Upper lobe of left lung (tissue), 6 donors: ENCODE results near the gene ARID3A. TPM values are rescaled to one million over a fixed set of nuclear protein-coding genes. Genes with fewer than 3 reads are reported as not detected.

Experiments
- ATAC-seq, 2 donors: fragments of 200-7000 bp; cut with Tn5 transposase; one replicate each; pipeline ENCODE4 v1.9.1; 2022; ENCODE audit warnings: mild to moderate bottlenecking in 2 of 2, moderate library complexity in 2 of 2; ENCODE audit not compliant: low FRiP score in 2 of 2
- DNase-seq, 2 donors: peaks; one replicate each; pipeline ENCODE4 v3.0.0-alpha.2; 2019 to 2020
- H3K27ac ChIP-seq, 4 donors: fragments of 200-600 bp; sonication (generic); one replicate each; pipeline ENCODE4 v1.5.1; 2016 to 2019
- H3K27me3 ChIP-seq, 4 donors: fragments of 200-600 bp; sonication (generic); one replicate each; pipeline ENCODE4 v1.5.1; 2017 to 2019
- H3K36me3 ChIP-seq, 4 donors: fragments of 200-600 bp; sonication (generic); one replicate each; pipeline ENCODE4 v1.5.1; 2016 to 2019
- H3K4me1 ChIP-seq, 4 donors: fragments of 200-600 bp; sonication (generic); one replicate each; pipeline ENCODE4 v1.5.1; 2018 to 2019
- H3K4me3 ChIP-seq, 4 donors: fragments of 200-600 bp; sonication (generic); one replicate each; pipeline ENCODE4 v1.5.1; 2017 to 2019; ENCODE audit warnings: mild to moderate bottlenecking in 2 of 4, moderate library complexity in 1 of 4
- H3K9me3 ChIP-seq, 4 donors: fragments of 200-600 bp; sonication (generic); one replicate each; pipeline ENCODE4 v1.5.1; 2018 to 2019
- EP300 ChIP-seq, 4 donors: sonication (generic); formaldehyde crosslinking; IDR thresholded peaks; one replicate each; pipeline ENCODE4 v1.5.1; 2017; ENCODE audit warnings: antibody characterized with exemption in 4 of 4, control low read depth in 2 of 4
- POLR2A ChIP-seq, 4 donors: fragments of 450-650 bp; IDR thresholded peaks; one replicate each; pipeline ENCODE4 v1.5.1; 2016 to 2017; ENCODE audit warnings: antibody characterized with exemption in 4 of 4, mild to moderate bottlenecking in 2 of 4
- POLR2AphosphoS5 ChIP-seq, 2 donors: sonication (generic); formaldehyde crosslinking; IDR thresholded peaks; one replicate each; pipeline ENCODE4 v1.5.1; 2017; ENCODE audit warnings: antibody characterized with exemption in 2 of 2
- WGBS, 2 donors: methylation state at CpG; one replicate each; pipeline ENCODE4 v1.1.5; 2017 to 2018; 5-methylcytosine and 5-hydroxymethylcytosine counted together
- total RNA-seq, 6 donors: library from RNA; depleted of rRNA in 4 of 6; stranded (reverse); fragments of >200 nt in 4 of 6; gene quantifications; one replicate each; pipeline versions ENCODE4 v1.1.0 to v1.2.1, GENCODE V29; 2016 to 2021
- TF ChIP-seq, protein P1 (sequence below), 6 experiments: fragments of 450-650 bp in 4 of 6; fragments of 200-600 bp in 2 of 6; sonication (generic) in 2 of 6; IDR thresholded peaks; one replicate each; pipeline ENCODE4 v1.5.1; 2016 to 2019; ENCODE audit warnings: antibody characterized with exemption in 6 of 6
- donor health status: DM: no; HTN: no; CAD: no; lungs with moderate emphysema.
- donor health status: DM: no; HTN: yes; CAD: no; lungs with severe emphysema.

Gene ARID3A
- total RNA-seq, 6 donors from 2014 or later, result 7.1 to 54.5 (median 19.2) TPM

GRCh38 chr19:947090-947706 lies 21.4 kb downstream of the ARID3A start:
- H3K4me3 ChIP-seq, result no peak overlapping the region
- no peaks in the 10 kb centered on the region for H3K27me3 ChIP-seq
- WGBS, 2 donors, result 84 to 87% methylated on average over 15 to 30 of the region's 30 CpGs
- H3K4me1 ChIP-seq, result peaks cover 0 to 6% (median 2%) of the 10 kb centered on the region in 4 donors
- peaks cover 0 to 11% (median 0%) of the 10 kb centered on the region in 4 donors for H3K36me3 ChIP-seq
- TF ChIP-seq EP300 (IDR thresholded peaks at IDR 0.05) (no peak), POLR2A (IDR thresholded peaks at IDR 0.05) (no peak), POLR2AphosphoS5 (IDR thresholded peaks at IDR 0.05) (no peak)
- TF ChIP-seq, protein P1, sequence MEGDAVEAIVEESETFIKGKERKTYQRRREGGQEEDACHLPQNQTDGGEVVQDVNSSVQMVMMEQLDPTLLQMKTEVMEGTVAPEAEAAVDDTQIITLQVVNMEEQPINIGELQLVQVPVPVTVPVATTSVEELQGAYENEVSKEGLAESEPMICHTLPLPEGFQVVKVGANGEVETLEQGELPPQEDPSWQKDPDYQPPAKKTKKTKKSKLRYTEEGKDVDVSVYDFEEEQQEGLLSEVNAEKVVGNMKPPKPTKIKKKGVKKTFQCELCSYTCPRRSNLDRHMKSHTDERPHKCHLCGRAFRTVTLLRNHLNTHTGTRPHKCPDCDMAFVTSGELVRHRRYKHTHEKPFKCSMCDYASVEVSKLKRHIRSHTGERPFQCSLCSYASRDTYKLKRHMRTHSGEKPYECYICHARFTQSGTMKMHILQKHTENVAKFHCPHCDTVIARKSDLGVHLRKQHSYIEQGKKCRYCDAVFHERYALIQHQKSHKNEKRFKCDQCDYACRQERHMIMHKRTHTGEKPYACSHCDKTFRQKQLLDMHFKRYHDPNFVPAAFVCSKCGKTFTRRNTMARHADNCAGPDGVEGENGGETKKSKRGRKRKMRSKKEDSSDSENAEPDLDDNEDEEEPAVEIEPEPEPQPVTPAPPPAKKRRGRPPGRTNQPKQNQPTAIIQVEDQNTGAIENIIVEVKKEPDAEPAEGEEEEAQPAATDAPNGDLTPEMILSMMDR (IDR thresholded peaks at IDR 0.05), result no peak
- H3K27ac ChIP-seq, result peak overlapping the region in 1 of 4 donors; percentile 37
- no peaks in the 10 kb centered on the region for H3K9me3 ChIP-seq
- no peak for ATAC-seq
- DNase-seq, result peak in 1 of 2 donors; percentile 65

DNA sequence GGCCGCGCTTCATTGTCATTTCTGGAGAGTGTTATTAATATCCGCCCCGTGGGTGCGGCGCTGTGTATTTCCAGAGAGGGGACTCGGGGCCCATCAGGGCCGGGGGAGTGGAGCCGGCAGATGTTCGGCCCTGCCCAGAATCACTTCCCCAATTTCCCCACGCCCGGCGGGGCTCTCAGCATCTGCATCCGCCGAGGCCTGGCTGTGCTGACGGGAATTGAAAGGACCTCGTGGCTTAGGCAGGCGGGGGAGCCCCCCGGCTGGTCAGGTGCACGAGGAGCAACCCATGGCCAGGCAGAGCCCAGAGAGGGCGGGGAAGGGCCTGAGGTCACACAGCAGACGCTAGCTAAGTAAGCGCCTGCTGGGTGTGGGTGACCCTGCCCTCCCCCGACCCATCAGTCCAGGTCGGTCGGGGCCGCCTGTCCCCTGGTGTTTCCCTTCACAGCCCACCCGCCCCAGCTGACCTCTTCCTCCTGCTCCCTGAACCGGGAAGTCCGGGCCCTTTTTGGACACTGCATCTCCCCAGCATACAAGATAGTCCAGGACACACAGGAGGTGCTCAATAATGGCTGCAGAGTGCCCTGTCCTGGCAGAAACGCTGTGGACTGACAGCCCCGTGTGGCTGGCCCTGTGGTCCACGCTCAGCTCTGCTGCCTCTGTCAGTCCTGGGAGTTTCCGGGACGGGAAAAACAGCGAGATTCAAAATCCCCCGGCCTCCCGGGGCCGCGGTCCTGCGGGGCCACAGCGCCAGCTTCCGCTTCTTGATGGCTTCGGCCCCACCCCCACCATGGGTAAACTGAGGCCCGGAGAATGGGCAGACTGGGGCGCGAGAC lies 22.1 kb downstream of the ARID3A start:
- ATAC-seq (peak; percentile 76), DNase-seq (peak; percentile 68 to 86)
- H3K4me3 ChIP-seq, result no peak overlapping the region
- 76 to 96% methylated on average over 15 to 41 of the region's 47 CpGs for WGBS, 2 donors
- TF ChIP-seq POLR2AphosphoS5 (IDR thresholded peaks at IDR 0.05), result no peak
- TF ChIP-seq EP300 (IDR thresholded peaks at IDR 0.05), result no peak
- TF ChIP-seq, protein P1 (IDR thresholded peaks at IDR 0.05), result no peak
- TF ChIP-seq POLR2A (IDR thresholded peaks at IDR 0.05), result no peak
- peaks cover 6 to 10% (median 7%) of the 10 kb centered on the region in 4 donors for H3K4me1 ChIP-seq
- no peaks in the 10 kb centered on the region for H3K27me3 ChIP-seq
- peak overlapping the region in 1 of 4 donors; percentile 52 for H3K27ac ChIP-seq
- H3K9me3 ChIP-seq, result no peaks in the 10 kb centered on the region
- peaks cover 0 to 8% (median 0%) of the 10 kb centered on the region in 4 donors for H3K36me3 ChIP-seq

DNA sequence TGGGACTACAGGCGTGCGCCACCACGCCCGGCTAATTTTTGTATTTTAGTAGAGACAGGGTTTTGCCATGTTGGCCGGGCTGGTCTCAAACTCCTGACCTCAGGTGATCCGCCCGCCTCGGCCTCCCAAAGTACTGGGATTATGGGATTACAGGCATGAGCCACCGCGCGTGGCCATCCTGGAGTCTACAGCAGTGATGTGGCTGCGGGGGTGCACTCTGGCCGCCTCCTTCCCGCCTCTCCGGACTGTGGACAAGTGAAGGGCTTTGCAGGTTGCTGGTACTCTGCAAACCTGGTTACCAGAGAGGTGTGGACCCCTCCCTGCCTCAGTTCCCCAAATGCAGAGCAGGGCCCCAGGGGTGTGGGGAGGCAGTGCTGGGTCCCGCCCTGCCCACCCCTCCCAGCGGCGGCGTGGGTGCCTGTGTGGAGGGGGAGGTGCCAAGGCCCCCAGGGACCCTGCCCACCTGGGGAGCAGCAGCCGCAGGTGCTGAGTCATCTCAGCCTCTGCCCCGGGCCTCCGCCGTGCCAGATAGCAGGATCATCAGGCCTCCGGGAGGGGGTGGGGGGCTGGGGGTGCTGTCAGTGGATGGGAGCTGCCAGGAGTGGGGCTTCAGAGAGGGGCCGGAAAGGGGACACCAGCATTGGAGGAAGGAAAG lies 23.1 kb downstream of the ARID3A start:
- H3K27ac ChIP-seq, result no peak overlapping the region
- DNase-seq, result peak in 1 of 2 donors; percentile 55
- ATAC-seq, result no peak
- no peak overlapping the region for H3K4me3 ChIP-seq
- no peaks in the 10 kb centered on the region for H3K9me3 ChIP-seq
- WGBS, 2 donors, result 85 to 90% methylated on average over 13 to 23 of the region's 25 CpGs
- peaks cover 15 to 20% (median 17%) of the 10 kb centered on the region in 4 donors for H3K4me1 ChIP-seq
- no peaks in the 10 kb centered on the region for H3K27me3 ChIP-seq
- H3K36me3 ChIP-seq, result peaks cover 0 to 8% (median 0%) of the 10 kb centered on the region in 4 donors
- TF ChIP-seq EP300 (IDR thresholded peaks at IDR 0.05) (no peak), POLR2AphosphoS5 (IDR thresholded peaks at IDR 0.05) (no peak)

- 86 to 92% methylated on average over 16 to 17 of the region's 17 CpGs for WGBS, 2 donors
- DNase-seq (peak in 1 of 2 donors; percentile 52), ATAC-seq (no peak)
- peaks cover 18 to 23% (median 20%) of the 10 kb centered on the region in 4 donors for H3K4me1 ChIP-seq
- H3K27ac ChIP-seq, result no peak overlapping the region
- H3K36me3 ChIP-seq, result peaks cover 0 to 8% (median 0%) of the 10 kb centered on the region in 4 donors
- TF ChIP-seq, protein P1 (IDR thresholded peaks at IDR 0.05), result no peak
- TF ChIP-seq EP300 (IDR thresholded peaks at IDR 0.05), result no peak
- no peak for TF ChIP-seq POLR2A (IDR thresholded peaks at IDR 0.05)
- no peak for TF ChIP-seq POLR2AphosphoS5 (IDR thresholded peaks at IDR 0.05)
- H3K9me3 ChIP-seq, result no peaks in the 10 kb centered on the region
- no peak overlapping the region for H3K4me3 ChIP-seq
- H3K27me3 ChIP-seq, result no peaks in the 10 kb centered on the region
Measured at GRCh38 chr19:950352-951066, 24.7 kb downstream of the ARID3A start.
